Measurements from ENCODE around the gene RTN1. TPM values are rescaled to one million over a fixed set of nuclear protein-coding genes. Genes with fewer than 3 reads are reported as not detected.

The RTN1 gene
- total and polyA plus RNA-seq, 9 of the 15 experiments (the other 6 are each of a cell fraction or from before 2014, with no cell fraction given): 0.03 to 0.09 TPM; not detected in 7

GRCh38 chr14:59803052-59803540 is 67.5 kb downstream of the RTN1 start:
- POLR2A ChIA-PET: no interaction called here

More at GRCh38 chr14:59803052-59803540, 67.5 kb downstream of the RTN1 start:
- no peak overlapping the region for H3K4me3 ChIP-seq
- H3K27me3 ChIP-seq (ENCODE audit: control insufficient read depth in 2 of 2, insufficient read depth in 2 of 2, low read length in 2 of 2): no peaks in the 10 kb centered on the region
- no peaks in the 10 kb centered on the region for H4K20me1 ChIP-seq (replicated peaks; ENCODE audit: control insufficient read depth, insufficient read depth, low read length)
- H3K9me1 ChIP-seq (ENCODE audit: control insufficient read depth, insufficient read depth, low read length): no peaks in the 10 kb centered on the region
- DNase-seq (ENCODE audit: extremely low read depth in 1 of 4, low spot score in 3 of 4) (no peak), ATAC-seq (no peak), FAIRE-seq (no peak)
- CTCF ChIA-PET (ENCODE audit: low intra/inter-chr PET ratio): no interaction called here
- 0% methylated on average over 7 of the region's 7 CpGs for WGBS (ENCODE audit: insufficient coverage, low coverage, missing lambda C conversion rate)
- no peaks in the 10 kb centered on the region for H3K9me3 ChIP-seq (replicated peaks; ENCODE audit: control insufficient read depth, insufficient read depth, low read depth, low read length)
- no peak for TF ChIP-seq CUX1 (CRISPR knock-in tag; IDR thresholded peaks at IDR 0.05)
- no peak for TF ChIP-seq HEY1 (CRISPR knock-in tag; IDR thresholded peaks at IDR 0.05; ENCODE audit: borderline replicate concordance)
- TF ChIP-seq ZNF12 (CRISPR knock-in tag; IDR thresholded peaks at IDR 0.05): no peak
- no peak for TF ChIP-seq SP1 (CRISPR knock-in tag; IDR thresholded peaks at IDR 0.05)
- TF ChIP-seq POLR2AphosphoS5 (IDR thresholded peaks at IDR 0.05; ENCODE audit: control insufficient read depth, insufficient read depth, low read depth, low read length): no peak
- TF ChIP-seq NR3C1 (CRISPR knock-in tag; IDR thresholded peaks at IDR 0.05): no peak
- no peak for TF ChIP-seq KDM4B (IDR thresholded peaks at IDR 0.05; ENCODE audit: borderline replicate concordance in 2 of 2, low read depth in 1 of 2)
- no peak for TF ChIP-seq SMARCA4 (IDR thresholded peaks at IDR 0.05)
- TF ChIP-seq FOSL1 (tag; conservative IDR thresholded peaks at IDR 0.05): no peak
- no peak for TF ChIP-seq ZNF75A (CRISPR knock-in tag; IDR thresholded peaks at IDR 0.05)
- no peak for TF ChIP-seq ZNF717 (CRISPR knock-in tag; IDR thresholded peaks at IDR 0.05)
- TF ChIP-seq ZNF785 (CRISPR knock-in tag; IDR thresholded peaks at IDR 0.05): no peak
- no peak for TF ChIP-seq ZNF324 (CRISPR knock-in tag; IDR thresholded peaks at IDR 0.05)
- TF ChIP-seq GTF2F1 (IDR thresholded peaks at IDR 0.05; ENCODE audit: low read depth, low read length): no peak
- TF ChIP-seq SLC30A9 (CRISPR knock-in tag; IDR thresholded peaks at IDR 0.05): no peak
- H3K9ac ChIP-seq (ENCODE audit: insufficient read depth in 1 of 2, low read depth in 2 of 2, low read length in 2 of 2): no peak overlapping the region
- intact Hi-C loops (cut with micrococcal nuclease) (no loop called here), in situ Hi-C loops (cut with MboI) (no loop called here)
- H3K36me3 ChIP-seq (ENCODE audit: control insufficient read depth, insufficient read depth, low read length): no peaks in the 10 kb centered on the region
- H3K4me2 ChIP-seq (ENCODE audit: insufficient read depth, low read length): no peak overlapping the region
- BruUV-seq (replicated peaks): no TSS peak
- no peaks in the 10 kb centered on the region for H3K79me2 ChIP-seq (ENCODE audit: control insufficient read depth, insufficient read depth, low read length)
- H3K4me1 ChIP-seq (replicated peaks in 1 of 2; ENCODE audit: control insufficient read depth in 2 of 2, insufficient read depth in 2 of 2, low read length in 2 of 2): no peaks in the 10 kb centered on the region
- H2AFZ ChIP-seq (ENCODE audit: low read depth, low read length): no peak overlapping the region
- no peak overlapping the region for H3K27ac ChIP-seq (ENCODE audit: extremely low read depth, low read depth, low read length)

All from K562 (cell line).